Karpas-422 (cell line): ENCODE measurements around the gene SBK3. TPM values are rescaled to one million over a fixed set of nuclear protein-coding genes. Genes with fewer than 3 reads are reported as not detected.

ENCODE experiments used
- total RNA-seq: library from RNA; depleted of rRNA; stranded (reverse); fragments of >200 nt; shearing (Covaris generic); gene quantifications from 2 replicates; pipeline ENCODE4 v1.2.3, GENCODE V29; 2014; ENCODE audit warnings: low replicate concordance; rRNA removed

Gene SBK3
- total RNA-seq, 1 experiment from 2014 or later, result not detected

Other genes with a start within 250 kb of the SBK3 start
- gene TMEM150B, start 220.2 kb downstream of the SBK3 start, total RNA-seq, result 0.61 TPM in 1 of 2 replicates, not detected in the other
- gene KMT5C, start 205.7 kb downstream of the SBK3 start, total RNA-seq, result 10.3 and 46.1 TPM in 2 replicates
- not detected in 2 replicates for gene COX6B2, start 190.8 kb downstream of the SBK3 start, total RNA-seq
- not detected in 2 replicates for gene GARIN5B, start 182.3 kb downstream of the SBK3 start, total RNA-seq
- 0.40 and 0.41 TPM in 2 replicates for gene IL11, start 175.1 kb downstream of the SBK3 start, total RNA-seq
- not detected in 2 replicates for gene TMEM190, start 168.7 kb downstream of the SBK3 start, total RNA-seq
- 0.89 and 8.0 TPM in 2 replicates for gene TMEM238, start 161.3 kb downstream of the SBK3 start, total RNA-seq
- 959 and 1,311 TPM in 2 replicates for gene RPL28, start 159.6 kb downstream of the SBK3 start, total RNA-seq
- gene UBE2S, start 137.8 kb downstream of the SBK3 start, total RNA-seq, result 291 and 1,094 TPM in 2 replicates
- not detected in 2 replicates for gene SHISA7, start 102.2 kb downstream of the SBK3 start, total RNA-seq
- 102 and 151 TPM in 2 replicates for gene ISOC2, start 83.9 kb downstream of the SBK3 start, total RNA-seq
- not detected in 2 replicates for gene C19orf85, start 80.8 kb downstream of the SBK3 start, total RNA-seq
- 1.1 and 6.2 TPM in 2 replicates for gene ZNF628, start 68.9 kb downstream of the SBK3 start, total RNA-seq
- gene NAT14, start 60.4 kb downstream of the SBK3 start, total RNA-seq, result 29.7 and 57.2 TPM in 2 replicates
- gene SSC5D, start 57.1 kb downstream of the SBK3 start, total RNA-seq, result 1.0 TPM in 1 of 2 replicates, not detected in the other
- not detected in 2 replicates for gene SBK2, start 8.4 kb downstream of the SBK3 start, total RNA-seq
- 5.0 and 8.5 TPM in 2 replicates for gene ZNF579, start 35.3 kb upstream of the SBK3 start, total RNA-seq
- gene FIZ1, start 54.0 kb upstream of the SBK3 start, total RNA-seq, result 6.4 and 12.2 TPM in 2 replicates
- 8.4 and 20.3 TPM in 2 replicates for gene ZNF524, start 54.7 kb upstream of the SBK3 start, total RNA-seq
- gene ZNF865, start 60.1 kb upstream of the SBK3 start, total RNA-seq, result 3.6 and 8.6 TPM in 2 replicates
- gene ZNF784, start 79.0 kb upstream of the SBK3 start, total RNA-seq, result 2.8 and 3.5 TPM in 2 replicates
- 44.3 and 47.5 TPM in 2 replicates for gene ZNF580, start 95.5 kb upstream of the SBK3 start, total RNA-seq
- 119 and 128 TPM in 2 replicates for gene ZNF581, start 98.1 kb upstream of the SBK3 start, total RNA-seq
- 26.2 and 54.8 TPM in 2 replicates for gene CCDC106, start 102.7 kb upstream of the SBK3 start, total RNA-seq
- 107 and 272 TPM in 2 replicates for gene U2AF2, start 109.5 kb upstream of the SBK3 start, total RNA-seq
- gene EPN1, start 129.7 kb upstream of the SBK3 start, total RNA-seq, result 21.2 and 52.5 TPM in 2 replicates
- not detected in 2 replicates for gene NLRP9, start 192.9 kb upstream of the SBK3 start, total RNA-seq
- gene RFPL4A, start 213.6 kb upstream of the SBK3 start, total RNA-seq, result 0.22 TPM in 1 of 2 replicates, not detected in the other
- gene RFPL4AL1, start 223.6 kb upstream of the SBK3 start, total RNA-seq, result not detected in 2 replicates